ENCODE data around the gene WDR47. TPM values are rescaled to one million over a fixed set of nuclear protein-coding genes. Genes with fewer than 3 reads are reported as not detected.

The WDR47 gene
- total RNA-seq, 1 experiment from 2014 or later: 6.6 TPM

DNA sequence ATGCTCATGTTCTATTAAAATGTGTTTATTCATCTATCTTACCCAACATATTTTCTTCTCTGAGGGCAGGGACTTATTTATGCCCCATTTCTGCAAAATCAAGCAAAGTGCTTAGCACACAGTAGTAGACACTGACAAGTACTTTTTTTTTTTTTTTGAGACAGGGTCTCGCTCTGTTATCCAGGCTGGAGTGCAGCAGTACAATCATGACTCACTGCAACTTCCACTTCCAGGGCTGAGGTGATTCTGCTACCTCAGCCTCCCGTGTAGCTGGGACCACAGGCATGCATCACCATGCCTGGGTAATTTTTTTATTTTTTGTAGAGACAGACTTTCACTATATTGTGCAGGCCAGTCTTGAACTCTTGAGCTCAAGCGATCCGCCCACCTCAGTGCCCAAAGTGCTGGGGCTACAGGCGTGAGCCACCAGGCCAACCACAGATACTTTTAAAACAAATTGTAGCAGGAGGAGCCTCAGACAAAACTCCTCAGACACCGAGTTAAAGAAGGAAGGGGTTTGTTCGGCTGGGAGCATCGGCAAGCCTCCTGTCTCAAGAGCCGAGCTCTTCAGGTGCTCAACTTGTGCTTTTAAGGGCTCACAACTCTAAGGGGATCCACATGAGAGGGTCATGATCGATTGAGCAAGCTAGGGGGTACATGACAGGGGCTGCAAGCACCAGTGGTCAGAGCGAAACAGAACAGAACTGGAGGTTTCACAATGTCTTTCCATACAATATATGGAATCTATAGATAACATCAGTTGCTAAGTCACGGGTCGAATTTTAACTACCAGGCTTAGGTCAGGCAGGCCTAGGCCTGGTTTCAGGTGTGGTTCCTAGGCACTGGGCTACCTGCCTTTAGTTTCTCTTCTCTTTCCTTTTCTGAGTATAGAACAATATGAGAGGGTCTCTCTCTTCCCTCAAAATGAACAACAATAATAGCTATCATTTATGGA, 42.9 kb upstream of the WDR47 start:
- Histone ChIP-seq H3K4ac (ENCODE audit: low read depth, low read length) (no peak overlapping the region), H3K4me1 (ENCODE audit: insufficient read depth, low read length) (peaks cover 2% of the 10 kb centered on the region; the same call in 1 of the 2 replicates), H3K4me2 (ENCODE audit: insufficient read depth, insufficient read length, low read length) (no peak overlapping the region), H3K14ac (ENCODE audit: insufficient read depth, low read length) (no peak overlapping the region), H2AK5ac (ENCODE audit: insufficient read length, low read length) (no peak overlapping the region), H2BK12ac (ENCODE audit: insufficient read length, low read depth, low read length) (no peak overlapping the region), H3K23ac (ENCODE audit: insufficient read length, low read depth, low read length) (no peak overlapping the region), H3K56ac (ENCODE audit: insufficient read length, low read depth, low read length) (no peak overlapping the region), H2BK15ac (ENCODE audit: low read depth, low read length) (no peak overlapping the region), H3K79me2 (ENCODE audit: insufficient read depth, low read length) (no peaks in the 10 kb centered on the region), H2AFZ (ENCODE audit: low read length) (no peak overlapping the region), H4K8ac (replicated peaks; ENCODE audit: insufficient read length, low read depth, low read length) (no peak overlapping the region), H3K27ac (ENCODE audit: insufficient read length, low read depth, low read length) (no peak overlapping the region), H3K23me2 (ENCODE audit: insufficient read length, low read depth, low read length, poor library complexity, severe bottlenecking) (no peaks in the 10 kb centered on the region), H3T11ph (ENCODE audit: low read length) (no peak overlapping the region), H2BK120ac (ENCODE audit: low read depth, low read length, poor library complexity, severe bottlenecking) (no peak overlapping the region), H4K91ac (ENCODE audit: insufficient read length, low read depth, low read length) (no peak overlapping the region), H3K27me3 (ENCODE audit: insufficient read depth, low read length) (no peaks in the 10 kb centered on the region), H3K9ac (ENCODE audit: extremely low read depth, insufficient read length, low read length) (no peak overlapping the region), H2BK5ac (ENCODE audit: insufficient read length, low read length) (no peak overlapping the region), H4K5ac (ENCODE audit: insufficient read length, low read depth, low read length) (no peak overlapping the region), H3K9me3 (ENCODE audit: control insufficient read depth, low read depth, low read length) (no peaks in the 10 kb centered on the region), H3K79me1 (ENCODE audit: insufficient read depth, low read depth, low read length, poor library complexity, severe bottlenecking) (no peaks in the 10 kb centered on the region), H2BK20ac (ENCODE audit: low read depth, low read length, poor library complexity, severe bottlenecking) (no peak overlapping the region), H3K18ac (ENCODE audit: insufficient read length, low read depth, low read length) (no peak overlapping the region), H4K20me1 (ENCODE audit: control insufficient read depth, insufficient read depth, insufficient read length) (no peaks in the 10 kb centered on the region)
- no CpG with 5 or more reads among the region's 13 CpGs for WGBS (ENCODE audit: extremely low coverage, insufficient read length, low lambda C conversion rate)
- Mint-ChIP-seq H3K4me1 (peaks cover 30 to 32% of the 10 kb centered on the region in 2 experiments), H3K27ac (peak overlapping the region in 1 of 3 experiments; percentile 22; a peak in 2 of 7 replicates), H3K36me3 (ENCODE audit: insufficient read depth in 1 of 3, low read depth in 3 of 3) (peaks cover 0 to 1% (median 0%) of the 10 kb centered on the region in 3 experiments; a peak in 1 of 7 replicates), H3K9me3 (peaks cover 0 to 3% of the 10 kb centered on the region in 2 experiments; a peak in 1 of 5 replicates), H3K4me3 (no peak overlapping the region), H3K27me3 (ENCODE audit: low read depth) (no peaks in the 10 kb centered on the region; the same call in 1 of the 2 replicates)
- no peak for TF ChIP-seq CTCF (conservative IDR thresholded peaks at IDR 0.05)
- no peak for DNase-seq
